Measurements from ENCODE around the gene PROK1.

PROK1 gene

DNA sequence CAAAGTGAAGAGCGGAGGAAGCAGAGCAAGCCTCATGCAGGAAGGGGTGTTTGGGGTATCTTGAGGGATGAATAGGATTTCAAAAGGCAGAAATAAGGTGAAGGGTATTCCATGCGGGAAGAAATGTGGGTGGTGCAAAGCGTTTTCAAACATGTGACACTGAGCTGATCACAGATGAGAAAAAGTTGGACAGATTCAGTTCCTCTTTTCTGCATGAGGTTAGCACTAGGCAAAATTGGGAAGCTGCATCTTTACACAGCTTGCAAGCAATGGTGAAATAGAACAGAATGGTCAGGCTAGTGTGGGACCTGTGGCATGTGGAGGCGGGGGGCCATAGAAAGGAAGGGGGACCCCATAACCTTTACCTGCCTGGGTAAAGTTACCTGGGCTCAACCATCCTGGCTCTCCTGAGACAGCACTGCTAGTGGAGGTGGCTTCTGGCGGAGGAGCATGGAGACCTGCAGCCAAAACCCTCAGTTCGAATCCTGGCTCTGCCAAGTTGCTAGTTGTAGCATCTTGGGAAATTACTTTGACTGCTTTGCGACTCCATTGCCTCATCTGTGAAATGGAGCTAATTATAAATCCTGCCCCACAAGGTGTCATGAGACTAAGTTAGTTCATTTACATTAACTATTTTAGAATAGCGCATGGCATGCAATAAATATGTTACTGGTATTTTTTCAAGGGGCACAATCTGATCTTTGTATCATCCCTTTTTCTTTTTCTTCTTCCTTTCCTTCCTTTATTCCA is 51.6 kb downstream of the PROK1 start:
- Histone ChIP-seq H2BK120ac (ENCODE audit: insufficient read depth, low read length, poor library complexity) (no peak overlapping the region), H3K36me3 (ENCODE audit: control insufficient read depth in 1 of 2, insufficient read depth in 2 of 2, low read length in 2 of 2) (no peaks in the 10 kb centered on the region), H2AK5ac (ENCODE audit: low read length) (no peak overlapping the region), H3K9me3 (ENCODE audit: insufficient read depth, low read depth, low read length) (no peaks in the 10 kb centered on the region), H3K4me2 (ENCODE audit: low read length) (no peak overlapping the region), H4K8ac (ENCODE audit: low read depth, low read length) (no peak overlapping the region), H3K27ac (ENCODE audit: low read depth, low read length) (no peak overlapping the region), H3K79me1 (ENCODE audit: low read length) (no peaks in the 10 kb centered on the region), H3K79me2 (ENCODE audit: control insufficient read depth, insufficient read depth, low read length, poor library complexity) (no peaks in the 10 kb centered on the region), H2BK12ac (ENCODE audit: low read length) (no peak overlapping the region), H4K91ac (ENCODE audit: low read depth, low read length) (no peak overlapping the region), H2AFZ (ENCODE audit: insufficient read depth, low read length, poor library complexity) (no peak overlapping the region), H3K4ac (ENCODE audit: low read depth, low read length) (no peak overlapping the region), H3K9ac (ENCODE audit: low read length) (no peak overlapping the region), H2BK5ac (ENCODE audit: low read depth, low read length, poor library complexity) (no peak overlapping the region), H3K14ac (ENCODE audit: low read length) (no peak overlapping the region), H3K4me3 (ENCODE audit: low read depth, low read length) (no peak overlapping the region), H4K12ac (ENCODE audit: low read depth, low read length) (no peak overlapping the region), H3K23ac (ENCODE audit: low read length) (no peak overlapping the region), H3K18ac (ENCODE audit: low read length) (no peak overlapping the region), H3K4me1 (ENCODE audit: control insufficient read depth in 1 of 2, insufficient read depth in 2 of 2, low read length in 2 of 2) (peaks cover 4% of the 10 kb centered on the region in 2 experiments), H3K27me3 (ENCODE audit: insufficient read depth, low read length) (no peaks in the 10 kb centered on the region)
- DNase-seq: peak in 1 of 2 donors; percentile 7
- WGBS (ENCODE audit: extremely low coverage, insufficient coverage, insufficient read length): no CpG with 5 or more reads among the region's 8 CpGs

DNA sequence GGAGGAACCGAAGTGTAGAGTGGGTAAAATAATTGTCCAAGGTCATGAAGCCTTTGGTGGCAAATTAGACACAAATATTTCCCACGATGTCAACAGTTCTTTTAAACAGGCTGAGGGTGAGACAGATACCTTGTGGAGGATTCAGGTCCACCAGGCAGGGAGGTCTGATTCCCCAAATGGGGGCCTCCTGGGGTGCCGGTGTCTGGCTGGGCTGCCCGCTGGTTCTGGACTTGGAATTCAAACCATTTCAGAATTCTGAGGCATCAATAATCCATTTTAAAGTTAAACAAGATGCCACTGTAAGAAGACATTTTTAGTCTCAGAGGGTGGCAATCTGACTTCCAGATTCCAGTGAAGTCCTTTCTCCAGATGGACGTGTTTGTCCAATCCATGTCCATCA is 52.5 kb downstream of the PROK1 start:
- WGBS (ENCODE audit: extremely low coverage, insufficient coverage, insufficient read length): no CpG with 5 or more reads among the region's 5 CpGs
- Histone ChIP-seq H3K4me1 (ENCODE audit: control insufficient read depth in 1 of 2, insufficient read depth in 2 of 2, low read length in 2 of 2) (peaks cover 7 to 11% of the 10 kb centered on the region in 2 experiments), H2BK5ac (ENCODE audit: low read depth, low read length, poor library complexity) (no peak overlapping the region), H3K4ac (ENCODE audit: low read depth, low read length) (no peak overlapping the region), H2BK12ac (ENCODE audit: low read length) (no peak overlapping the region), H3K36me3 (ENCODE audit: control insufficient read depth in 1 of 2, insufficient read depth in 2 of 2, low read length in 2 of 2) (no peaks in the 10 kb centered on the region), H3K9ac (ENCODE audit: low read length) (no peak overlapping the region), H3K18ac (ENCODE audit: low read length) (no peak overlapping the region), H4K91ac (ENCODE audit: low read depth, low read length) (no peak overlapping the region), H4K8ac (ENCODE audit: low read depth, low read length) (no peak overlapping the region), H4K12ac (ENCODE audit: low read depth, low read length) (no peak overlapping the region), H3K4me2 (ENCODE audit: low read length) (no peak overlapping the region), H3K9me3 (ENCODE audit: insufficient read depth, low read depth, low read length) (no peaks in the 10 kb centered on the region), H3K79me1 (ENCODE audit: low read length) (no peaks in the 10 kb centered on the region), H3K14ac (ENCODE audit: low read length) (no peak overlapping the region), H2AFZ (ENCODE audit: insufficient read depth, low read length, poor library complexity) (no peak overlapping the region), H3K27ac (ENCODE audit: low read depth, low read length) (no peak overlapping the region), H2BK120ac (ENCODE audit: insufficient read depth, low read length, poor library complexity) (no peak overlapping the region), H2AK5ac (ENCODE audit: low read length) (no peak overlapping the region), H3K79me2 (ENCODE audit: control insufficient read depth, insufficient read depth, low read length, poor library complexity) (no peaks in the 10 kb centered on the region), H3K27me3 (ENCODE audit: insufficient read depth, low read length) (no peaks in the 10 kb centered on the region), H3K23ac (ENCODE audit: low read length) (no peak overlapping the region), H3K4me3 (ENCODE audit: low read depth, low read length) (no peak overlapping the region)
- DNase-seq: no peak

DNA sequence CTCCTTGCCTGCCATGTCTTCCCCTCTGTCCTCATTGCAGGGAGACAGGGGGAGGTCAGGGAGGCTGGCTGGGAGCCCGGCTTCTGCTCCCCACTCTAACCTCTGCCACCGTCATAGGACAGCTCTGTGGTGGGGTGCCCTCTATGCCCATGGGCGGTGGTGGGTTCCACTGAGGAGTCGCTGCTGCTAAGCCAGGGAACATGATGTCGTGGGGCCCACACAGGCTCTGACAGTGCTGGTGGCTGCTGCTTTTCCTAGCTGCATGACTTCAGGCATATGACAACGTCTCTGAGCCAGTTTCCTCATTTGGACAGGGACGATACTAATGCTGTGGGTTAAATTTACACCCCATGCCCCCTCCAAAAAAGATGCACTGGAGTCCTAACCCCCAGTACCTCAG is 53.3 kb downstream of the PROK1 start:
- no peak overlapping the region for H2BK5ac ChIP-seq (ENCODE audit: low read depth, low read length, poor library complexity)
- no peak overlapping the region for H3K4me3 ChIP-seq (ENCODE audit: low read depth, low read length)
- no peak overlapping the region for H3K18ac ChIP-seq (ENCODE audit: low read length)
- no peak overlapping the region for H4K91ac ChIP-seq (ENCODE audit: low read depth, low read length)
- H3K23ac ChIP-seq (ENCODE audit: low read length): no peak overlapping the region
- H2AFZ ChIP-seq (ENCODE audit: insufficient read depth, low read length, poor library complexity): no peak overlapping the region
- no peak overlapping the region for H2AK5ac ChIP-seq (ENCODE audit: low read length)
- no peak overlapping the region for H3K27ac ChIP-seq (ENCODE audit: low read depth, low read length)
- H3K9ac ChIP-seq (ENCODE audit: low read length): no peak overlapping the region
- no peak overlapping the region for H4K12ac ChIP-seq (ENCODE audit: low read depth, low read length)
- no peaks in the 10 kb centered on the region for H3K79me2 ChIP-seq (ENCODE audit: control insufficient read depth, insufficient read depth, low read length, poor library complexity)
- H3K4me1 ChIP-seq (ENCODE audit: control insufficient read depth in 1 of 2, insufficient read depth in 2 of 2, low read length in 2 of 2): peaks cover 7 to 11% of the 10 kb centered on the region in 2 experiments
- H3K27me3 ChIP-seq (ENCODE audit: insufficient read depth, low read length): no peaks in the 10 kb centered on the region
- no peak overlapping the region for H3K4me2 ChIP-seq (ENCODE audit: low read length)
- no peaks in the 10 kb centered on the region for H3K9me3 ChIP-seq (ENCODE audit: insufficient read depth, low read depth, low read length)
- no peaks in the 10 kb centered on the region for H3K79me1 ChIP-seq (ENCODE audit: low read length)
- no peak overlapping the region for H2BK120ac ChIP-seq (ENCODE audit: insufficient read depth, low read length, poor library complexity)
- no peak overlapping the region for H3K4ac ChIP-seq (ENCODE audit: low read depth, low read length)
- H4K8ac ChIP-seq (ENCODE audit: low read depth, low read length): no peak overlapping the region
- no peak overlapping the region for H2BK12ac ChIP-seq (ENCODE audit: low read length)
- H3K36me3 ChIP-seq (ENCODE audit: control insufficient read depth in 1 of 2, insufficient read depth in 2 of 2, low read length in 2 of 2): no peaks in the 10 kb centered on the region
- H3K14ac ChIP-seq (ENCODE audit: low read length): no peak overlapping the region
- WGBS (ENCODE audit: extremely low coverage, insufficient coverage, insufficient read length): no CpG with 5 or more reads among the region's 7 CpGs
- no peak for DNase-seq

DNA sequence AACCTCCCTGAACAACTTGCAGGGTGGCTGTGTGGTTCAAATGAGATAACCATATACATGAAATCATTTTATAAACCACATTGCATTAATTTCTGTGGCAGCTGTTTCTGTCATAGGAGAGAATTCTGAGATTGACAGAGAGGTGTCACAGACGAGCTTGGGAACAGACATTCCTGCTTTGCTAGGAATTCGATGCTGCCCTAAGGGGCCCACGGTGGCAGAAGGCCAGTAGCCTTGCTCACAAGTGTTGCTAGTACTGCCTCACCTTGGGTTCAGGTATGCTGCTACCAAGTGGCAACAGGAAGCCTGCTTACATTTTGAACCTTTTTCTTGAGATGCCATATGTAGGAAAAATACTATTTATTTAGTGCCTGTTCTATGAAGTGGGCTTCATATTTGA is 54.6 kb downstream of the PROK1 start:
- DNase-seq: peak; percentile 52 to 75
- no peak overlapping the region for H3K18ac ChIP-seq (ENCODE audit: low read length)
- H4K12ac ChIP-seq (ENCODE audit: low read depth, low read length): no peak overlapping the region
- no peak overlapping the region for H3K14ac ChIP-seq (ENCODE audit: low read length)
- peaks cover 2% of the 10 kb centered on the region for H3K9me3 ChIP-seq (ENCODE audit: insufficient read depth, low read depth, low read length)
- H3K27ac ChIP-seq (ENCODE audit: low read depth, low read length): no peak overlapping the region
- H3K36me3 ChIP-seq (ENCODE audit: control insufficient read depth in 1 of 2, insufficient read depth in 2 of 2, low read length in 2 of 2): no peaks in the 10 kb centered on the region
- no peak overlapping the region for H3K23ac ChIP-seq (ENCODE audit: low read length)
- no peak overlapping the region for H2BK120ac ChIP-seq (ENCODE audit: insufficient read depth, low read length, poor library complexity)
- no peak overlapping the region for H4K91ac ChIP-seq (ENCODE audit: low read depth, low read length)
- H2AFZ ChIP-seq (ENCODE audit: insufficient read depth, low read length, poor library complexity): no peak overlapping the region
- no peak overlapping the region for H2BK12ac ChIP-seq (ENCODE audit: low read length)
- no peak overlapping the region for H3K4me3 ChIP-seq (ENCODE audit: low read depth, low read length)
- H3K9ac ChIP-seq (ENCODE audit: low read length): no peak overlapping the region
- H3K4ac ChIP-seq (ENCODE audit: low read depth, low read length): no peak overlapping the region
- no peaks in the 10 kb centered on the region for H3K79me2 ChIP-seq (ENCODE audit: control insufficient read depth, insufficient read depth, low read length, poor library complexity)
- H3K4me2 ChIP-seq (ENCODE audit: low read length): no peak overlapping the region
- H3K79me1 ChIP-seq (ENCODE audit: low read length): no peaks in the 10 kb centered on the region
- H3K4me1 ChIP-seq (ENCODE audit: control insufficient read depth in 1 of 2, insufficient read depth in 2 of 2, low read length in 2 of 2): peaks cover 7 to 11% of the 10 kb centered on the region in 2 experiments
- H4K8ac ChIP-seq (ENCODE audit: low read depth, low read length): no peak overlapping the region
- WGBS (ENCODE audit: extremely low coverage, insufficient coverage, insufficient read length): no CpG with 5 or more reads among the region's 3 CpGs
- no peak overlapping the region for H2AK5ac ChIP-seq (ENCODE audit: low read length)
- no peaks in the 10 kb centered on the region for H3K27me3 ChIP-seq (ENCODE audit: insufficient read depth, low read length)
- no peak overlapping the region for H2BK5ac ChIP-seq (ENCODE audit: low read depth, low read length, poor library complexity)
